CD4-positive, alpha-beta T cell treated with Interleukin-6 at 100 ng/mL for 8 hours (primary cell): ENCODE results near the gene CREB3L1.

Experiments
- DNase-seq: peaks from one replicate; pipeline ENCODE4 v3.0.0-alpha.2; 2020; ENCODE audit warnings: mixed read lengths, low spot score

The CREB3L1 gene

GRCh38 chr11:46345131-46345597, 67.7 kb downstream of the CREB3L1 start:
- no peak for DNase-seq

- no peak for DNase-seq
These were observed 68.5 kb downstream of the CREB3L1 start for GRCh38 chr11:46345881-46346484.

- DNase-seq: peak; percentile 87
These were observed 69.6 kb downstream of the CREB3L1 start, which contains the start of gene DGKZ for GRCh38 chr11:46346886-46347636. Gene DGKZ, plus strand, starts transcription at chr11:46347463. Its CDS starts 197 bp downstream, at chr11:46347660.

- no peak for DNase-seq
These were observed 70.3 kb downstream of the CREB3L1 start for GRCh38 chr11:46347637-46348311.

- DNase-seq: peak; percentile 80
These were observed 71.3 kb downstream of the CREB3L1 start for GRCh38 chr11:46348566-46349401.

- DNase-seq: no peak
These were observed 73.2 kb downstream of the CREB3L1 start for GRCh38 chr11:46350695-46351094.

GRCh38 chr11:46351148-46351547, 73.7 kb downstream of the CREB3L1 start:
- no peak for DNase-seq

- no peak for DNase-seq
These were observed 74.1 kb downstream of the CREB3L1 start for GRCh38 chr11:46351606-46352005.

- peak; percentile 70 for DNase-seq
These were observed 74.8 kb downstream of the CREB3L1 start for GRCh38 chr11:46352063-46352841.

GRCh38 chr11:46353698-46354097, 76.2 kb downstream of the CREB3L1 start:
- no peak for DNase-seq

- DNase-seq: no peak
These were observed 79.5 kb downstream of the CREB3L1 start for GRCh38 chr11:46356924-46357482.

- no peak for DNase-seq
These were observed 80.0 kb downstream of the CREB3L1 start for GRCh38 chr11:46357483-46357936.

GRCh38 chr11:46359953-46360352, 82.5 kb downstream of the CREB3L1 start:
- no peak for DNase-seq

- DNase-seq: no peak
These were observed 83.4 kb downstream of the CREB3L1 start for GRCh38 chr11:46360878-46361277.

GRCh38 chr11:46361283-46362155, 84.1 kb downstream of the CREB3L1 start:
- DNase-seq: peak; percentile 73

GRCh38 chr11:46362156-46363030, 84.9 kb downstream of the CREB3L1 start:
- DNase-seq: no peak

- DNase-seq: no peak
These were observed 85.6 kb downstream of the CREB3L1 start for GRCh38 chr11:46363031-46363407.

GRCh38 chr11:46363455-46364005, 86.1 kb downstream of the CREB3L1 start:
- no peak for DNase-seq
